ENCODE measurements around the gene CBX5.

CBX5 gene

GRCh38 chr12:54182086-54182485, 97.8 kb downstream of the CBX5 start:
- Histone ChIP-seq H3K4me3 (ENCODE audit: low read depth, low read length) (no peak overlapping the region), H3K27me3 (no peaks in the 10 kb centered on the region), H3K9me3 (no peaks in the 10 kb centered on the region), H3K4me1 (no peaks in the 10 kb centered on the region), H3K36me3 (no peaks in the 10 kb centered on the region)
- DNase-seq, result no peak
- TF ChIP-seq CTCF (IDR thresholded peaks at IDR 0.05; ENCODE audit: low read depth, low read length), result no peak

All from BE2C (cell line).